Breast epithelium (tissue), 4 donors: ENCODE results near the gene FIG4. TPM values are rescaled to one million over a fixed set of nuclear protein-coding genes. Genes with fewer than 3 reads are reported as not detected.

Experiments used
- DNase-seq, 2 donors: peaks; one replicate each; pipeline ENCODE4 v3.0.0-alpha.2; 2019; ENCODE audit warnings: low spot score in 2 of 2
- H3K27ac ChIP-seq, 2 donors: fragments of 200-600 bp; sonication (generic) in 1 of 2; one replicate each; pipeline ENCODE4 v1.5.1; 2016 to 2019; ENCODE audit warnings: mild to moderate bottlenecking in 1 of 2
- H3K27me3 ChIP-seq, 2 donors: fragments of 200-600 bp; sonication (generic) in 1 of 2; one replicate each; pipeline versions ENCODE4 v1.5.1 to v1.6.0; 2017 to 2019; ENCODE audit warnings: control low read depth in 1 of 2, mild to moderate bottlenecking in 1 of 2
- H3K36me3 ChIP-seq: fragments of 200-600 bp; one replicate; pipeline ENCODE4 v1.5.1; 2019
- H3K4me1 ChIP-seq, 2 donors: fragments of 200-600 bp; sonication (generic); one replicate each; pipeline ENCODE4 v1.5.1; 2016 to 2019; ENCODE audit warnings: control low read depth in 1 of 2
- H3K4me3 ChIP-seq, 3 donors: fragments of 200-600 bp; sonication (generic); 1 replicate in 2 of 3; 2 replicates in 1 of 3; pipeline ENCODE4 v1.5.1; 2016 to 2019; ENCODE audit warnings: mild to moderate bottlenecking in 3 of 3, moderate library complexity in 2 of 3
- H3K9me3 ChIP-seq, 2 donors: fragments of 200-600 bp; sonication (generic) in 1 of 2; one replicate each; pipeline ENCODE4 v1.5.1; 2016 to 2019; ENCODE audit warnings: control low read depth in 1 of 2
- POLR2A ChIP-seq: fragments of 450-650 bp; IDR thresholded peaks from one replicate; pipeline ENCODE4 v1.6.1; 2016; ENCODE audit warnings: antibody characterized with exemption, mild to moderate bottlenecking, moderate library complexity
- POLR2AphosphoS5 ChIP-seq, 3 donors: sonication (generic); formaldehyde crosslinking; IDR thresholded peaks; one replicate each; pipeline ENCODE4 v1.6.1; 2017; ENCODE audit warnings: antibody characterized with exemption in 3 of 3
- intact Hi-C: fragments of 100-400 bp; cut with DNase I; formaldehyde crosslinking; loops from one replicate; pipeline ENCODE4 v1.15.1; 2023; ENCODE audit warnings: low total_unique reads
- total RNA-seq, 3 donors: library from RNA; depleted of rRNA; stranded (reverse); fragments of >200 nt; gene quantifications; one replicate each; pipeline ENCODE4 v1.1.0, GENCODE V29; 2016
- TF ChIP-seq, protein P1 (sequence below), 3 donors: fragments of 450-650 bp; IDR thresholded peaks; one replicate each; pipeline ENCODE4 v1.5.1; 2016 to 2017; ENCODE audit warnings: antibody characterized with exemption in 3 of 3, mild to moderate bottlenecking in 3 of 3, moderate library complexity in 3 of 3

FIG4 gene
- total RNA-seq, 3 donors from 2014 or later: 18.2 to 29.6 (median 18.4) TPM

DNA sequence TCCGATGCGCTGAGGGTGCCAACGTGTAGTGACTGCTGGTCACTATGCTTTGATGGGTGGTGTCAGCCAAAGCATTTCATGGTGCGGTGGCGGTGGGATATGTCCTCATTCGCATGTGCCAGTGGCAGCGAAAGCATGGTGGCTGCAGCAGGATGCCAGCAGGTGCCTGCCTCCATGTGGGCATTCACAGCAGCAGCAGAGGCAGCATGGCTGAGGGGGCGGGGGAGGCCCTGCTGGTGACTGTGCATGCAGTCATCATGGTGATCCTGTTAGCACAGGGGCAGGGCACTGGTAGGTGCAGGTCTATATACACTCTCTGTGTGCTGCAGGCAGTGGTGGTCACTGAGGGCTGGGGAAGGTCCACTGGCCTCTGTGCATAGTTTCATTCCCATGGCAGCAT is 22.0 kb downstream of the FIG4 start:
- no peak for TF ChIP-seq POLR2A
- TF ChIP-seq POLR2AphosphoS5 (IDR thresholded peaks at IDR 0.05): no peak
- TF ChIP-seq, protein P1, sequence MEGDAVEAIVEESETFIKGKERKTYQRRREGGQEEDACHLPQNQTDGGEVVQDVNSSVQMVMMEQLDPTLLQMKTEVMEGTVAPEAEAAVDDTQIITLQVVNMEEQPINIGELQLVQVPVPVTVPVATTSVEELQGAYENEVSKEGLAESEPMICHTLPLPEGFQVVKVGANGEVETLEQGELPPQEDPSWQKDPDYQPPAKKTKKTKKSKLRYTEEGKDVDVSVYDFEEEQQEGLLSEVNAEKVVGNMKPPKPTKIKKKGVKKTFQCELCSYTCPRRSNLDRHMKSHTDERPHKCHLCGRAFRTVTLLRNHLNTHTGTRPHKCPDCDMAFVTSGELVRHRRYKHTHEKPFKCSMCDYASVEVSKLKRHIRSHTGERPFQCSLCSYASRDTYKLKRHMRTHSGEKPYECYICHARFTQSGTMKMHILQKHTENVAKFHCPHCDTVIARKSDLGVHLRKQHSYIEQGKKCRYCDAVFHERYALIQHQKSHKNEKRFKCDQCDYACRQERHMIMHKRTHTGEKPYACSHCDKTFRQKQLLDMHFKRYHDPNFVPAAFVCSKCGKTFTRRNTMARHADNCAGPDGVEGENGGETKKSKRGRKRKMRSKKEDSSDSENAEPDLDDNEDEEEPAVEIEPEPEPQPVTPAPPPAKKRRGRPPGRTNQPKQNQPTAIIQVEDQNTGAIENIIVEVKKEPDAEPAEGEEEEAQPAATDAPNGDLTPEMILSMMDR (IDR thresholded peaks at IDR 0.05): no peak
- H3K9me3 ChIP-seq: peaks cover 0 to 5% of the 10 kb centered on the region in 2 donors
- no peak overlapping the region for H3K27ac ChIP-seq
- intact Hi-C loops: no loop called here
- no peaks in the 10 kb centered on the region for H3K27me3 ChIP-seq
- DNase-seq: no peak
- H3K4me1 ChIP-seq: no peaks in the 10 kb centered on the region
- H3K4me3 ChIP-seq: no peak overlapping the region
- no peaks in the 10 kb centered on the region for H3K36me3 ChIP-seq

DNA sequence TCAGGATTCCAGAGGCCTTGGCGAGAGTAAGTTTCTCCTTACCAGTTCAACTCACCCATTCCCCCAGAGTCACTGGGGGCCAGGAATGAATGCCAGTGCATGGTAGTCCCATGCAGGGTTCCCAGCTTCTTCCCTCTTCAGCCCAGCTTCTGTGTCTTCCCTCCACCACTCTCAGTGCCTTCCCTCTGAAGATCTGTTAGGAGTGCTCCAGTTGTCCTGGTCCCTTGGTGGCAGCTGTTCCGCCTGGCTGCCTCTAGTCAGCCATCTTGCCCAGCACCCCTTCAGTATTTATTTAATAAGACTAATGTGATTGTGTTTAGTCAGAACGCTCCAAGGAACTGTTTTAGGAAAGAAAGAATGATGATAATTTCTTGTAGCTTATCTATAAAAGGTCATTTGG is 23.1 kb downstream of the FIG4 start:
- intact Hi-C loops: no loop called here
- H3K36me3 ChIP-seq: no peaks in the 10 kb centered on the region
- no peak overlapping the region for H3K4me3 ChIP-seq
- H3K9me3 ChIP-seq: no peaks in the 10 kb centered on the region
- DNase-seq: no peak
- H3K27me3 ChIP-seq: no peaks in the 10 kb centered on the region
- TF ChIP-seq, protein P1 (IDR thresholded peaks at IDR 0.05): no peak
- TF ChIP-seq POLR2A (no peak), POLR2AphosphoS5 (IDR thresholded peaks at IDR 0.05) (no peak)
- no peaks in the 10 kb centered on the region for H3K4me1 ChIP-seq
- no peak overlapping the region for H3K27ac ChIP-seq

DNA sequence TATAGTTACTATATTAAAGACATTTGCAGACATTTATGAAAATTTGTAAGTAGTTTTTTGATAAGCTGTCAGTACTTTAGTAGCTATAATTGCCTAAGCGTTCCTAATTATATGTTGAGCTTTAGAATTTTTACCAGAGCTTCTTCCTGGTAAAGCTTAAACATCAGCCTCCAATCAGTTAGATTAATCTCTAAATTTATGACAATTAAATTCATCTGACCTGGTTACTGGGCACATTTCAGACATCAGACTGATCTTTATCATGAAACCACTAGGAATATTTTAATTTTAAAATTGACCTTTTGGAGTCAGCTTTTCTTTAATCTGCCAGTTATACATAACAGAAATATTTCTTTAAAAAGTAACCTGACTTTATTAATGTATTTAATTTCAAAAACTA is 23.5 kb downstream of the FIG4 start:
- TF ChIP-seq POLR2AphosphoS5 (IDR thresholded peaks at IDR 0.05): no peak
- no peak for TF ChIP-seq POLR2A
- TF ChIP-seq, protein P1 (IDR thresholded peaks at IDR 0.05): no peak
- intact Hi-C loops: no loop called here
- no peaks in the 10 kb centered on the region for H3K9me3 ChIP-seq
- H3K4me3 ChIP-seq: no peak overlapping the region
- no peaks in the 10 kb centered on the region for H3K36me3 ChIP-seq
- no peaks in the 10 kb centered on the region for H3K4me1 ChIP-seq
- DNase-seq: no peak
- no peak overlapping the region for H3K27ac ChIP-seq
- H3K27me3 ChIP-seq: no peaks in the 10 kb centered on the region

DNA sequence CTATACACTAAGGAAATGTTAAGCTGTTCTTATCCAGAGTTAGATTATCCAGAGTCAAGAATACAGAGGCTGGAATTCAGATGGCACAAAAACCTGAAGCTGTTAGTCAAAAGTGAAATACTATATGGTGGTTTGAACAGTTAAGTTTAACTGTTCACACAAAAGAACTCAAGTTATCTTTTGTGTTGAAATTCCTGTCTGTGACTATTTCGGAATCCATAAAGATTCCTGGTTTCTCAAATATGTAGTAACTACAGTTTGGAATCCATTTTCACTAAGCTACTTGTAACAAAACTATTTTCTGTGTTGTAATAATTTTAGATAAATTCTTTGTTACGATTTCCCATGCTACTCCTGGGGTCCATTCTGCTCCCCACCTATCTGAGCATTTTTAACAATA is 24.5 kb downstream of the FIG4 start:
- intact Hi-C loops: no loop called here
- H3K36me3 ChIP-seq: no peaks in the 10 kb centered on the region
- TF ChIP-seq POLR2A: no peak
- TF ChIP-seq, protein P1 (IDR thresholded peaks at IDR 0.05): no peak
- no peak for TF ChIP-seq POLR2AphosphoS5 (IDR thresholded peaks at IDR 0.05)

DNA sequence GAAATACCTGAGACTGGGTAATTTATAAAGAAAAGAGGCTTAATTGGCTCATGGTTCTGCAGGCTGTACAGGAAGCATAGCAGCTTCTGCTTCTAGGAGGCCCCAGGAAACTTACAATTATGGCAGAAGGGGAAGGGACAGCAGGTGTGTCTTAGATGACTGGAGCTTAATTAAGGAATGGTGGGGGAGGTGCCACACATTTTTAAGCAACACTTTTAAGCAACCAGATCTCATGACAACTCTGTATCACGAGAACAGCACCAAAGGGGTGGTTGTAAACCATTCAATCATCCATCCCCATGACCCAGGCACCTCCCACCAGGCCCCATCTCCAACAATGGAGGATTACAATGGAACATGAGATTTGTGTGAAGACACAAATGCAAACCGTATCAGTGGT is 26.9 kb downstream of the FIG4 start:
- Histone ChIP-seq H3K4me1 (no peaks in the 10 kb centered on the region), H3K27me3 (no peaks in the 10 kb centered on the region), H3K9me3 (no peaks in the 10 kb centered on the region), H3K36me3 (no peaks in the 10 kb centered on the region), H3K4me3 (no peak overlapping the region), H3K27ac (no peak overlapping the region)
- no peak for TF ChIP-seq POLR2A
- TF ChIP-seq POLR2AphosphoS5 (IDR thresholded peaks at IDR 0.05): no peak
- TF ChIP-seq, protein P1 (IDR thresholded peaks at IDR 0.05): no peak
- no peak for DNase-seq
- intact Hi-C loops: no loop called here

More for the DNA sequence above, 24.5 kb downstream of the FIG4 start:
- no peak overlapping the region for H3K27ac ChIP-seq
- no peak for DNase-seq
- no peaks in the 10 kb centered on the region for H3K9me3 ChIP-seq
- no peak overlapping the region for H3K4me3 ChIP-seq
- H3K27me3 ChIP-seq: no peaks in the 10 kb centered on the region
- H3K4me1 ChIP-seq: no peaks in the 10 kb centered on the region
